ENCODE measurements around the gene GABARAP. TPM values are rescaled to one million over a fixed set of nuclear protein-coding genes. Genes with fewer than 3 reads are reported as not detected.

GABARAP gene
- total RNA-seq, 1 experiment from 2014 or later = 301 TPM

GRCh38 chr17:7219812-7220592 is 22.2 kb downstream of the GABARAP start, which contains the start of the genes ACADVL and DLG4:
Gene ACADVL (plus strand): TSS chr17:7219938. CDS start chr17:7219985, 47 bp downstream.
Gene DLG4 (minus strand): TSS chr17:7219836.
- Histone ChIP-seq H3K36me3 (ENCODE audit: insufficient read depth, low read length) (peaks cover 8% of the 10 kb centered on the region; the same call in 1 of the 2 replicates), H3K4me1 (ENCODE audit: low read length) (peaks cover 74% of the 10 kb centered on the region), H3K9me3 (ENCODE audit: low read length) (no peaks in the 10 kb centered on the region), H3K4me2 (ENCODE audit: low read depth, low read length, poor library complexity, severe bottlenecking) (peak within 1 kb of the TSS; percentile 98), H3K9ac (ENCODE audit: low read length) (peak within 1 kb of the TSS; percentile 95), H3K79me2 (ENCODE audit: low read length) (peaks cover 30% of the 10 kb centered on the region), H3K27me3 (ENCODE audit: low read length) (no peaks in the 10 kb centered on the region), H3K9me2 (replicated peaks; ENCODE audit: insufficient read depth, low read length) (no peaks in the 10 kb centered on the region), H3K27ac (ENCODE audit: low read length) (peak within 1 kb of the TSS; percentile 87), H3K4me3 (ENCODE audit: low read length) (peak within 1 kb of the TSS; percentile 88), H4K20me1 (ENCODE audit: insufficient read depth, low read depth, low read length) (peaks cover 10% of the 10 kb centered on the region; the same call in 1 of the 2 replicates), H2AFZ (ENCODE audit: low read length) (peak within 1 kb of the TSS; percentile 80; the same call in 1 of the 2 replicates)
- peak; percentile 93 for DNase-seq

DNA sequence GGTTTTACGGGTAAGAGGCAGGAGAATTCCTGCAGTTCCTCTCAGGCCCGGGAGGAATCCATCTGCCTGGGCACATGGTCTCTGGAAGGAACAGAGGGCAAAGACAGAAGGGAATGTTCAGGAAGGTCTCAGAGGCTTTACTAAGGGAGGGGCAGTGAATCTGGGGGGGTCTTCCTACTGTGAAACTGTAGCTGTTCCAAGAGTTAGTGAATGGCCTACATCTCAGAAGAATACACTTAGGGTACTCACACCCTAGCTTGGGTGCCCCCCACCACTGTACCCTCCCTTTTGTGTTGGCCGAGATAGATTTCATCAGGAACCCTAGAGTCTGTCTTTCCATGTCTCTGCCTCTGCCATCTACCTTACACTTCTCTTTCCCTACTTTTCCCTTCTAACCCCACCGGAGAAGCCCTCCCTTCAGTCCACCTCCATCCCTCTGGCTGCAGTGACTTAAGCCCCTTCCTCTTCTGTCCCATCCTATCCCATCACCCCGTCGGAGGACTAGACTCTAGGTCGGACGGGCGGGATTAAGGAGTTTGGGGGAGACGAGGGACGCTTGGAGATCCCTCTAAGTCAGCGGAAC is 22.9 kb downstream of the GABARAP start:
- H3K4me2 ChIP-seq (ENCODE audit: low read depth, low read length, poor library complexity, severe bottlenecking) = peak overlapping the region; percentile 98
- no peaks in the 10 kb centered on the region for H3K9me2 ChIP-seq (replicated peaks; ENCODE audit: insufficient read depth, low read length)
- H2AFZ ChIP-seq (ENCODE audit: low read length) = peak overlapping the region; percentile 80; the same call in 1 of the 2 replicates
- H3K9ac ChIP-seq (ENCODE audit: low read length) = peak overlapping the region; percentile 95
- no peaks in the 10 kb centered on the region for H3K9me3 ChIP-seq (ENCODE audit: low read length)
- peak overlapping the region; percentile 88 for H3K4me3 ChIP-seq (ENCODE audit: low read length)
- no peaks in the 10 kb centered on the region for H3K27me3 ChIP-seq (ENCODE audit: low read length)
- H4K20me1 ChIP-seq (ENCODE audit: insufficient read depth, low read depth, low read length) = peaks cover 10% of the 10 kb centered on the region; the same call in 1 of the 2 replicates
- peak overlapping the region; percentile 87 for H3K27ac ChIP-seq (ENCODE audit: low read length)
- peaks cover 78% of the 10 kb centered on the region for H3K4me1 ChIP-seq (ENCODE audit: low read length)
- H3K79me2 ChIP-seq (ENCODE audit: low read length) = peaks cover 30% of the 10 kb centered on the region
- peaks cover 8% of the 10 kb centered on the region; the same call in 1 of the 2 replicates for H3K36me3 ChIP-seq (ENCODE audit: insufficient read depth, low read length)
- DNase-seq = no peak

DNA sequence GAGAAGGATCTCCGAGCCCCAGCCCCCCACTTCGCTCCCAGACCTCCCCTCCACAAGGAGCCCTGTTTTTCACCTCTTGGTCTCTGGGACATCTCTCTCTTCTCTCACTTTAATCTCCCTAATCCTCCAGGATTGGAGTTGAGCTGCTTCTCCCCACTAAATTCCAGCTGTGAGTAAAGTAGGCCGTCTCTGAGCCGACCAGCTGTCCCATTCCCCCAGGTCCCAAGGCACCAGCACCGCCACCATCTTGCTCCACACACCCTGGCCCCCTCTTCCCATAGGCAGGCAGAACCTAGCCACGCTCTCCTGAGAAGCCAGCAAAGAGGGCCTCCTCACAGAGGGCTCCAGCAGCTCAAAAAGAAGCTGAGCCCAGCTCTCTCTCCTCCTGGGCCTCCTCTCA is 23.5 kb downstream of the GABARAP start:
- Histone ChIP-seq H3K36me3 (ENCODE audit: insufficient read depth, low read length) (peaks cover 8% of the 10 kb centered on the region; the same call in 1 of the 2 replicates), H3K79me2 (ENCODE audit: low read length) (peaks cover 34% of the 10 kb centered on the region), H2AFZ (ENCODE audit: low read length) (no peak overlapping the region), H3K9me3 (ENCODE audit: low read length) (no peaks in the 10 kb centered on the region), H3K27me3 (ENCODE audit: low read length) (no peaks in the 10 kb centered on the region), H4K20me1 (ENCODE audit: insufficient read depth, low read depth, low read length) (peaks cover 13% of the 10 kb centered on the region; the same call in 1 of the 2 replicates), H3K4me1 (ENCODE audit: low read length) (peaks cover 82% of the 10 kb centered on the region), H3K9ac (ENCODE audit: low read length) (peak overlapping the region; percentile 95; the same call in 1 of the 2 replicates), H3K4me3 (ENCODE audit: low read length) (peak overlapping the region; percentile 88; the same call in 1 of the 2 replicates), H3K4me2 (ENCODE audit: low read depth, low read length, poor library complexity, severe bottlenecking) (peak overlapping the region; percentile 98), H3K9me2 (replicated peaks; ENCODE audit: insufficient read depth, low read length) (no peaks in the 10 kb centered on the region), H3K27ac (ENCODE audit: low read length) (peak overlapping the region; percentile 87)
- DNase-seq = no peak

DNA sequence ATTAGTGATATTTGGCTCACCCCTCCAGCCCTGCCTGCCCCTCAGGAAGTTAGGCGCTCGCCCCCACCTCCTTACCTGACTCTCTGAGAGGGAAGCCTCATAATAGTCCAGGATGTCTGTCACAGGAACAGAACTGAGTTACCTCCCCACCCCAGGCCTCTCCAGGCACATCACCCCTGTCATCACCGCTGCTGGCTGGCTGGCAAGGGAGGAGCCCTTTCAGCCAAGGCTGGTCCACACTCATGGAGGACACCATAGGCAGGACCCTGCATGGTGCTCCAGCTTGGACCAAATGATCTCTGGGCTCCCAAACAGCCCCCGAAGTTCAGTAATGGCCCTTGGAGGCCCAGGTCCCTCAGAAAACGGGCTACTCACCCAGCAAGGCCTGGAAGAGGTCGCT is 24.1 kb downstream of the GABARAP start:
- H3K9me2 ChIP-seq (replicated peaks; ENCODE audit: insufficient read depth, low read length) = no peaks in the 10 kb centered on the region
- peaks cover 19% of the 10 kb centered on the region; the same call in 1 of the 2 replicates for H4K20me1 ChIP-seq (ENCODE audit: insufficient read depth, low read depth, low read length)
- no peak overlapping the region for H2AFZ ChIP-seq (ENCODE audit: low read length)
- DNase-seq = no peak
- H3K4me2 ChIP-seq (ENCODE audit: low read depth, low read length, poor library complexity, severe bottlenecking) = peak overlapping the region; percentile 73
- peaks cover 40% of the 10 kb centered on the region for H3K79me2 ChIP-seq (ENCODE audit: low read length)
- peak overlapping the region; percentile 87 for H3K27ac ChIP-seq (ENCODE audit: low read length)
- H3K27me3 ChIP-seq (ENCODE audit: low read length) = no peaks in the 10 kb centered on the region
- no peaks in the 10 kb centered on the region for H3K9me3 ChIP-seq (ENCODE audit: low read length)
- peak overlapping the region; percentile 83 for H3K9ac ChIP-seq (ENCODE audit: low read length)
- peaks cover 84% of the 10 kb centered on the region for H3K4me1 ChIP-seq (ENCODE audit: low read length)
- H3K4me3 ChIP-seq (ENCODE audit: low read length) = peak overlapping the region; percentile 91
- peaks cover 4% of the 10 kb centered on the region; the same call in 1 of the 2 replicates for H3K36me3 ChIP-seq (ENCODE audit: insufficient read depth, low read length)

GRCh38 chr17:7217113-7217987 is 24.9 kb downstream of the GABARAP start:
- no peak overlapping the region for H2AFZ ChIP-seq (ENCODE audit: low read length)
- H3K4me3 ChIP-seq (ENCODE audit: low read length) = peak overlapping the region; percentile 91
- peaks cover 78% of the 10 kb centered on the region for H3K4me1 ChIP-seq (ENCODE audit: low read length)
- H3K9me3 ChIP-seq (ENCODE audit: low read length) = no peaks in the 10 kb centered on the region
- no peaks in the 10 kb centered on the region for H3K9me2 ChIP-seq (replicated peaks; ENCODE audit: insufficient read depth, low read length)
- no peaks in the 10 kb centered on the region for H3K27me3 ChIP-seq (ENCODE audit: low read length)
- peak; percentile 90 for DNase-seq
- H3K27ac ChIP-seq (ENCODE audit: low read length) = peak overlapping the region; percentile 87
- H3K4me2 ChIP-seq (ENCODE audit: low read depth, low read length, poor library complexity, severe bottlenecking) = peak overlapping the region; percentile 99
- H4K20me1 ChIP-seq (ENCODE audit: insufficient read depth, low read depth, low read length) = peaks cover 19% of the 10 kb centered on the region; the same call in 1 of the 2 replicates
- H3K79me2 ChIP-seq (ENCODE audit: low read length) = peaks cover 46% of the 10 kb centered on the region
- H3K36me3 ChIP-seq (ENCODE audit: insufficient read depth, low read length) = no peaks in the 10 kb centered on the region
- H3K9ac ChIP-seq (ENCODE audit: low read length) = peak overlapping the region; percentile 83

GRCh38 chr17:7216242-7217112 is 25.8 kb downstream of the GABARAP start:
- Histone ChIP-seq H3K4me2 (ENCODE audit: low read depth, low read length, poor library complexity, severe bottlenecking) (peak overlapping the region; percentile 99), H4K20me1 (ENCODE audit: insufficient read depth, low read depth, low read length) (peaks cover 18% of the 10 kb centered on the region; the same call in 1 of the 2 replicates), H3K27ac (ENCODE audit: low read length) (peak overlapping the region; percentile 87), H2AFZ (ENCODE audit: low read length) (no peak overlapping the region), H3K79me2 (ENCODE audit: low read length) (peaks cover 53% of the 10 kb centered on the region), H3K36me3 (ENCODE audit: insufficient read depth, low read length) (no peaks in the 10 kb centered on the region), H3K9me3 (ENCODE audit: low read length) (no peaks in the 10 kb centered on the region), H3K9me2 (replicated peaks; ENCODE audit: insufficient read depth, low read length) (no peaks in the 10 kb centered on the region), H3K27me3 (ENCODE audit: low read length) (no peaks in the 10 kb centered on the region), H3K9ac (ENCODE audit: low read length) (peak overlapping the region; percentile 83), H3K4me1 (ENCODE audit: low read length) (peaks cover 74% of the 10 kb centered on the region), H3K4me3 (ENCODE audit: low read length) (peak overlapping the region; percentile 91)
- DNase-seq = peak; percentile 62

DNA sequence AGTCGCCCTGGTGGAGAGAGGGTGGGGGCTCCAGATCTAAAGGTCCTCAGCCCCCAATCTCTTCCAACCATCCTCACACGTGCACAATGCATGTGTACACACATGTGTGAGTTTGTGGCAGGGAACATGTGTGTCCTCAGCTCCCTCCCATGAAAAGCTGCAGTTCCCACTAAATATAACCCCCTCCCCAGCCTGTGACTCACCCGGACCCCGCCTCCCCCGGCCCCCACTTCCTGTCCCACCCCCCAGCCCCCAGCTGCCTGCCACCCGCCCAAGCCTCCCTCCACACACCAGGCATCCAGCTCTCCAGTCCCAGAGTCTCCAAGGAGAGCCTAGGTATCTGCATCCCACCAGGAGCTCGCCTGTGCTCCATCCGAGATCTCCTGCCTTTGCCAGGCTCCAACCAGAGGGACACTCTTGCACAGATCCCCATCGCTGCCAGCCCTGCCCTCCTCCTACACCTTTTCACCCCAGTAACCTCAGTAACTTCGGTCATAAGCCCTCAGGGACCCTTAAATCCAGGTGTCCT is 26.5 kb downstream of the GABARAP start:
- Histone ChIP-seq H3K4me1 (ENCODE audit: low read length) (peaks cover 67% of the 10 kb centered on the region), H3K36me3 (ENCODE audit: insufficient read depth, low read length) (no peaks in the 10 kb centered on the region), H3K79me2 (ENCODE audit: low read length) (peaks cover 57% of the 10 kb centered on the region), H3K27me3 (ENCODE audit: low read length) (no peaks in the 10 kb centered on the region), H3K4me3 (ENCODE audit: low read length) (peak overlapping the region; percentile 91), H3K4me2 (ENCODE audit: low read depth, low read length, poor library complexity, severe bottlenecking) (peak overlapping the region; percentile 99), H3K9me2 (replicated peaks; ENCODE audit: insufficient read depth, low read length) (no peaks in the 10 kb centered on the region), H3K27ac (ENCODE audit: low read length) (peak overlapping the region; percentile 87), H3K9me3 (ENCODE audit: low read length) (no peaks in the 10 kb centered on the region), H4K20me1 (ENCODE audit: insufficient read depth, low read depth, low read length) (peaks cover 12% of the 10 kb centered on the region; the same call in 1 of the 2 replicates), H2AFZ (ENCODE audit: low read length) (no peak overlapping the region), H3K9ac (ENCODE audit: low read length) (peak overlapping the region; percentile 83)
- DNase-seq = peak; percentile 64
